Liver (tissue), 9 donors: ENCODE measurements around the gene IGSF8. TPM values are rescaled to one million over a fixed set of nuclear protein-coding genes. Genes with fewer than 3 reads are reported as not detected.

Experiments
- DNase-seq: peaks from one replicate; pipeline ENCODE4 v3.0.0-alpha.2; 2017; ENCODE audit warnings: low spot score
- H3K27ac ChIP-seq, 2 donors: one replicate each; pipeline ENCODE4 v1.7.0; 2013; ENCODE audit warnings: inconsistent platforms in 2 of 2, low read length in 2 of 2, control low read depth in 1 of 2, low read depth in 1 of 2, mild to moderate bottlenecking in 1 of 2
- H3K27me3 ChIP-seq, 4 donors: one replicate each; pipeline versions ENCODE4 v1.6.1 to v1.7.0; 2013; ENCODE audit warnings: low read length in 3 of 4, inconsistent platforms in 1 of 4, mild to moderate bottlenecking in 1 of 4, moderate library complexity in 1 of 4; ENCODE audit not compliant: control insufficient read depth in 4 of 4, insufficient read depth in 4 of 4
- H3K36me3 ChIP-seq, 4 donors: one replicate each; pipeline versions ENCODE4 v1.6.1 to v1.7.0; 2013; ENCODE audit warnings: low read length in 3 of 4, mild to moderate bottlenecking in 3 of 4, low read depth in 1 of 4, moderate library complexity in 1 of 4; ENCODE audit not compliant: control insufficient read depth in 4 of 4, insufficient read depth in 3 of 4
- H3K4me1 ChIP-seq, 4 donors: one replicate each; pipeline versions ENCODE4 v1.6.1 to v1.7.0; 2013; ENCODE audit warnings: low read length in 3 of 4, mild to moderate bottlenecking in 3 of 4, moderate library complexity in 1 of 4; ENCODE audit not compliant: control insufficient read depth in 4 of 4, insufficient read depth in 4 of 4
- H3K4me3 ChIP-seq, 3 donors: one replicate each; pipeline versions ENCODE4 v1.6.1 to v1.7.0; 2013; ENCODE audit warnings: low read length in 3 of 3, control low read depth in 1 of 3, low read depth in 1 of 3, mild to moderate bottlenecking in 1 of 3
- H3K9ac ChIP-seq, 2 donors: one replicate each; pipeline ENCODE4 v1.7.0; 2013; ENCODE audit warnings: low read length in 2 of 2, mild to moderate bottlenecking in 2 of 2, moderate library complexity in 2 of 2, control low read depth in 1 of 2, low read depth in 1 of 2
- H3K9me3 ChIP-seq, 4 donors: one replicate each; pipeline versions ENCODE4 v1.6.1 to v1.7.0; 2013; ENCODE audit warnings: low read length in 3 of 4; ENCODE audit not compliant: control insufficient read depth in 4 of 4
- CTCF ChIP-seq: fragments of 150-350 bp; IDR thresholded peaks from 2 replicates; pipeline ENCODE4 v1.5.1; 2017; ENCODE audit warnings: improper control_type of control experiment, low read depth, low read length; ENCODE audit not compliant: missing input control
- FOXA1 ChIP-seq: IDR thresholded peaks from 2 replicates; pipeline ENCODE4 v1.6.1; 2016; ENCODE audit warnings: antibody characterized with exemption
- FOXA2 ChIP-seq: IDR thresholded peaks from 2 replicates; pipeline ENCODE4 v1.6.1; 2016; ENCODE audit warnings: antibody characterized with exemption
- HNF4A ChIP-seq, 2 donors: conservative IDR thresholded peaks; 2 replicates each; pipeline ENCODE4 v1.6.1; 2016; ENCODE audit warnings: antibody characterized with exemption in 2 of 2, mild to moderate bottlenecking in 2 of 2
- HNF4G ChIP-seq: IDR thresholded peaks from 2 replicates; pipeline ENCODE4 v1.6.1; 2016; ENCODE audit warnings: antibody characterized with exemption
- JUND ChIP-seq, 2 donors: IDR thresholded peaks; 2 replicates each; pipeline ENCODE4 v1.6.1; 2016; ENCODE audit warnings: antibody characterized with exemption in 2 of 2
- REST ChIP-seq: IDR thresholded peaks from 2 replicates; pipeline ENCODE4 v1.6.1; 2016; ENCODE audit warnings: antibody characterized with exemption, mild to moderate bottlenecking
- RXRA ChIP-seq, 2 donors: IDR thresholded peaks; 2 replicates each; pipeline ENCODE4 v1.6.1; 2017 to 2018; ENCODE audit warnings: antibody characterized with exemption in 2 of 2, mild to moderate bottlenecking in 1 of 2
- SP1 ChIP-seq: IDR thresholded peaks from 2 replicates; pipeline ENCODE4 v1.6.1; 2018; ENCODE audit warnings: antibody characterized with exemption, mild to moderate bottlenecking
- TAF1 ChIP-seq: conservative IDR thresholded peaks from 2 replicates; pipeline ENCODE4 v1.6.1; 2016; ENCODE audit warnings: antibody characterized with exemption, mild to moderate bottlenecking
- YY1 ChIP-seq: IDR thresholded peaks from 2 replicates; pipeline ENCODE4 v1.6.1; 2016; ENCODE audit warnings: antibody characterized with exemption, mild to moderate bottlenecking
- ZBTB33 ChIP-seq: IDR thresholded peaks from 2 replicates; pipeline ENCODE4 v1.6.1; 2016; ENCODE audit warnings: antibody characterized with exemption
- whole genome bisulfite sequencing: extraction: QIAGEN DNeasy Blood & Tissue Kit; methylation state at CpG from one replicate; pipeline ENCODE4 v1.1.7; 2013; 5-methylcytosine and 5-hydroxymethylcytosine counted together
- polyA plus RNA-seq, 2 donors: library from polyadenylated mRNA; stranded (reverse) in 1 of 2; unstranded in 1 of 2; fragments of 200-250 nt in 1 of 2; fragments of >200 nt in 1 of 2; fragmentation: Nextera tagmentation in 1 of 2; extraction: Ambion mirVana in 1 of 2; gene quantifications; one replicate each; pipeline versions ENCODE4 v1.2.1 to v1.2.3, GENCODE V29; 2013 to 2015
- total RNA-seq, 2 donors: library from RNA; depleted of rRNA; stranded (reverse); fragments of >200 nt; gene quantifications; one replicate each; pipeline ENCODE4 v1.2.3, GENCODE V29; 2014
- TF ChIP-seq, protein P1 (sequence below): IDR thresholded peaks from 2 replicates; pipeline ENCODE4 v1.6.1; 2016; ENCODE audit warnings: antibody characterized with exemption
- donor health status: healthy.
- donor health status: healthy.
- donor health status: healthy.
- donor health status: healthy.
- donor health status: healthy.

The IGSF8 gene
- total and polyA plus RNA-seq, 4 donors: 9.8 to 24.3 (median 20.3) TPM

- TF ChIP-seq REST (no peak), HNF4A (conservative IDR thresholded peaks at IDR 0.05) (no peak), JUND (IDR thresholded peaks at IDR 0.05) (no peak), SP1 (no peak), CTCF (no peak)
Observed at GRCh38 chr1:160104486-160104885, 6.1 kb upstream of the IGSF8 start (continued).

DNA sequence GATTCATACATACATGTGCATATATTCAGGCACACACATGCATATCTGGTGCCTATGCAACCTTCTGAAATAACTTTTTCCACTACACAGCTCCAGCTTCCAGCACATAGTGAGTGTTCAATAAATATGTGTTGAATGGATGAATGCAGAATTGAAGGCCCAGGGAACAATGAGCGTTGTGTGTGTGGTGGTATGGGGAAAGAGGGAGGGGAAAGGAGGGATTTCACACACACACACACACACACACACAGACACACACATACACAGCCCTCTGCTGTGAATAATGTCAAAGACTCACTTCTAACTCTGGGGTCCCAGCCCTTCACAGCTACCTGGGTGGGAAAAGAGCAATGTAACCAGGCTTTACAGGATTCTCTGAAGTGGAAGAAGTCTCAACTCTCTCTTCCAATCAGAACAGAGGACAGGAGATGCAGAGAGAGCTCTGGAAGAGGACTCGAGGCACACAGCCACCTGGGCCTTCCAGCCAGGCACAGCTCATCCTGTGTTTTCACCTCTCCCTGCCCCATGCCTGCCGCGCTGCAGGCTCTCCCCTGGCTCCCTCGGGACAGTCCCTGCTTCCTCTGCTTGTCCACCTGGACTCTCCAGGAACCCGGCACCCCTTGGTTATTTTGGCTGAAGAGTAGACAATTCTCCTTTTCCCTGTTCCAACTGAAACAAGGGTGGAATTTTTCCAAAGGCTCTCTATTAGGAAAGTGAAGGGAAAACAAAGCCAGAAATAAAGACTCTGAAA, 5.4 kb upstream of the IGSF8 start:
- H3K4me3 ChIP-seq: no peak overlapping the region
- no peaks in the 10 kb centered on the region for H3K36me3 ChIP-seq
- WGBS: 85% methylated on average over 6 of the region's 6 CpGs
- no peak overlapping the region for H3K27ac ChIP-seq
- TF ChIP-seq REST: no peak
- DNase-seq: no peak
- no peak overlapping the region for H3K9ac ChIP-seq
- H3K4me1 ChIP-seq: peaks cover 4 to 22% (median 16%) of the 10 kb centered on the region in 4 donors
- H3K9me3 ChIP-seq: no peaks in the 10 kb centered on the region
- no peaks in the 10 kb centered on the region for H3K27me3 ChIP-seq

GRCh38 chr1:160101717-160102522, 3.5 kb upstream of the IGSF8 start:
- 82% methylated on average over 9 of the region's 9 CpGs for WGBS
- no peak overlapping the region for H3K9ac ChIP-seq
- no peak overlapping the region for H3K27ac ChIP-seq
- no peaks in the 10 kb centered on the region for H3K36me3 ChIP-seq
- peaks cover 11 to 33% (median 26%) of the 10 kb centered on the region in 4 donors for H3K4me1 ChIP-seq
- H3K4me3 ChIP-seq: no peak overlapping the region
- H3K27me3 ChIP-seq: no peaks in the 10 kb centered on the region
- H3K9me3 ChIP-seq: no peaks in the 10 kb centered on the region
- DNase-seq: no peak
- TF ChIP-seq FOXA1: no peak
- no peak for TF ChIP-seq HNF4G
- no peak for TF ChIP-seq CTCF
- TF ChIP-seq ZBTB33: no peak
- TF ChIP-seq RXRA (IDR thresholded peaks at IDR 0.05): no peak
- TF ChIP-seq TAF1: no peak
- TF ChIP-seq FOXA2: no peak
- no peak for TF ChIP-seq SP1
- TF ChIP-seq, protein P1, sequence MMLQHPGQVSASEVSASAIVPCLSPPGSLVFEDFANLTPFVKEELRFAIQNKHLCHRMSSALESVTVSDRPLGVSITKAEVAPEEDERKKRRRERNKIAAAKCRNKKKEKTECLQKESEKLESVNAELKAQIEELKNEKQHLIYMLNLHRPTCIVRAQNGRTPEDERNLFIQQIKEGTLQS: no peak
- no peak for TF ChIP-seq YY1
